ENCODE measurements around the gene ZNF226.
"Not testable (repeated sequence)": the region's sequence is repeated elsewhere in the genome, so short reads cannot be mapped to it uniquely, and the experiment has no call there.

ZNF226 gene

DNA sequence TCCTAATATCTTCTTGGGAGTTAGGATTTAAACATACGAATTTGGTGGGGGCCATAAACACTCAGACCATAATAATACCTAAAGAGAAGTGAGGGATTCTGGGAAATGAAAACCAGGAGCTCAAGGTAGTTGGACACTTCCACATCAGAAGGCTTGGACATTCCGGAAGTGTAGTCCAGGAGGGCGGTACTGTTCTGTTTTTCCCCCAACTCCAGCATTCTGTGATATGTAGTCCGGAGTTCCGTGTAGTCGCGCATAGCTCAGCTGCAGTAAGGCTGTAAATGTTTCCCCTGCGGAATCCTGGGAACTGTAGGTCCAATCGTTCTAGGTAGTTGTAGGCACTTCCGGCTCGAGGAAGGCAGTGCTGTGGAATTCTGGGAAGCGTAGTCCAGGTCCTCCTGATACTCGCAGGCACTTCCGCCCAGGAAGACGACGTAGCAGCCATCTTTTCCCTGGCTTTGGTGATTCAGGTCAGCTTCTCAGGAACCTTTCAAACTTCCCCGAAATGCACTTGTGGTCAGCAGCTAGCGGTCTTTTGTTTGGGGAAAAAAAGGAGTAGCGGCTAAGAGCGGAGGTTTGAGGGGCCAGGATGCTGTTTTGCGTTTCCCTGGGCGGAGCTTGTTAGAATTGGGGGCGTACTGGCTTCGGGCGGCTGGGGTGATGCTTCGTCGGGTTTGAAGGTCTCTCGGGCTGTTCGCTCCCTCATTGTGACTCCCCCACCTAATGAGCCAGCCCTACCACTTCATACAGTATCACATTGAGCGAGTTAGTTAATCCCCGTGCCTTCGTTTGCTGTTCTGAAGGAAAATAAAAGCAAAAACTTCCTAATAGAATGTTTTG, at the start of gene ZNF226:
Gene ZNF226, plus strand, starts transcription at position 428 of the 840 bp plus-strand sequence. CDS start 4,981 bp downstream, outside the sequence.
- peak; percentile 97 for DNase-seq

DNA sequence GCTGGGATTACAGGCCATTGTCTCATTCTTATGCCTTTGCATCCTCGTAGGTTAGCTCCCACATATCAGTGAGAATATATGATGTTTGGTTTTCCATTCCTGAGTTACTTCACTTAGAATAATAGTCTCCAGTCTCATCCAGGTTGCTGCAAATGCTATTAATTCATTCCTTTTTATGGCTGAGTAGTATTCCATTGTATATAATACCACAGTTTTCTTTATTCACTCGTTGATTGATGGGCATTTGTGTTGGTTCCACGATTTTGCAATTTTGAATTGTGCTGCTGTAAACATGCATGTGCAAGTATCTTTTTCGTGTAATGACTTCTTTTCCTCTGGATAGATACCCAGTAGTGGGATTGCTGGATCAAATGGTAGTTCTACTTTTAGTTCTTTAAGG, 43.7 kb upstream of the ZNF226 start:
- not testable (repeated sequence) for DNase-seq

DNA sequence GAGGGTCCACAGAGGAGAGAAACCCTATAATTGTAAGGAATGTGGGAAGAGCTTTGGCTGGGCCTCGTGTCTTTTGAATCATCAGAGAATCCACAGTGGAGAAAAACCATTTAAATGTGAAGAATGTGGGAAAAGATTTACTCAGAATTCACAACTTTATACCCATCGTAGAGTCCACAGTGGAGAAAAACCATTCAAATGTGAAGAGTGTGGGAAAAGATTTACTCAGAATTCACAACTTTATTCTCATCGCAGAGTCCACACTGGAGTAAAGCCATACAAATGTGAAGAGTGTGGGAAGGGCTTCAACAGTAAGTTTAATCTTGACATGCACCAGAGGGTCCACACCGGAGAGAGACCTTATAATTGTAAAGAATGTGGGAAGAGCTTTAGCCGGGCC, 32.9 kb upstream of the ZNF226 start:
- DNase-seq: no peak

DNA sequence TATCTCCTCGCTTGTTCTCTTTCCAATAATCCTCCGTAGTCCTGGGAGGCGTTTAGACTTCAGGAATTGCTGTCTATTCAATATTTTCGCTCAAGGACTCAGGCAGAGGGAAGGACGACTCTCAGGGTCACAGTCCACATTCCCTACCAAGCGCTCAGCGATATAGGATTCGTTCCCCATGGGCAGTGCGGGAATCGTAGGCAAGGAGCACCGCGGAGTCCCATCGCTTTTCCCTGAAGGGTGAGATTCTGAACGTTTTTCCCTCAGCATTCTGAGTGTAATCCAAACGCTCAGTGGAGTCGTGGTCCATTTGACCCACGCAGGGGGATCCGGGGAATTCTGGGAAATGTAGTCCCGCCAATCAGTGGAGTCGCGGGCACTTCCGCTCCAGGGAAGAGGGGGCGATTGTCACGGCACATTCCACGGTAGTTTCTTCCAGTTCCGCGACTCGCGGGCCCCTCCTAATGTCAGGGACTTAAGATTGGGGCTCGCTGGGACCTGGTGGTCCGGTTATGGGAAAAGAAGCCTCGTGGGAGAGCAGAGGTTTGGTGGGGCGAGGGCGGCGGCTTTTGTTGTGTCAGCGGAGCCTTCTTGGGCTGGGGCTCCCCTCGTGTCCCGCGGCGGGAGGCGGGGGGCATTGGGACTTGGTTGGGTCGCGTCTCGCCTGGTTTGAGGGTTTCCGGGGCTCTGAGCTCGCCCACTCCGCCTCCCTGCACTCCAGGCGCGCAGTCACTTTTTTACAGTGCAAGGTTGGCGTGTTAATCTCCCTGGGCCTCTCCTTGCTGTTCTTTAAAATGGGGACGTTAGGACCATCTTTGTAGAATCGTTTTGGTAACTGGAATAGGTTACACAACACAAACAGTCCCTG, 23.5 kb upstream of the ZNF226 start, which contains the start of gene ZNF234:
Gene ZNF234, plus strand, starts transcription at position 364 of the 868 bp plus-strand sequence. CDS start 3,079 bp downstream, outside the sequence.
- DNase-seq: peak; percentile 44

DNA sequence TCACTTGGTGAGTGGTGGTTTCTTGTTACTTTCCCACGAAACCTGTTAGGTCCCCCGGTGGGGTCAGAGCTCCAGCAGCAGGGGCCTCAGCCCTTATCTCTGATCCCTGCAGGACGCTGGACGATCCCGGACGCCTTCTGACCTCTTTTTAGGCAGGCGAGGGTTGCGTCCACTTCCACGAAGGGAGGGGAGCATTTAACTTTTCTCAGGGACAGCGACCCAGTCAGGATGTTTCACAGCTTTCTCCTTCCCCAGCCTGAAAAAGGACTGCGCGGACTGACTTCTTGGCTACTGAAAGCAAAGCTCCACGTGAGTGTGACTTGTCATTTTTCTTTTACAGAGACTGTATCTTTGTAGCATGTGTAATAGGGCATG, 22.9 kb upstream of the ZNF226 start:
- no peak for DNase-seq

DNA sequence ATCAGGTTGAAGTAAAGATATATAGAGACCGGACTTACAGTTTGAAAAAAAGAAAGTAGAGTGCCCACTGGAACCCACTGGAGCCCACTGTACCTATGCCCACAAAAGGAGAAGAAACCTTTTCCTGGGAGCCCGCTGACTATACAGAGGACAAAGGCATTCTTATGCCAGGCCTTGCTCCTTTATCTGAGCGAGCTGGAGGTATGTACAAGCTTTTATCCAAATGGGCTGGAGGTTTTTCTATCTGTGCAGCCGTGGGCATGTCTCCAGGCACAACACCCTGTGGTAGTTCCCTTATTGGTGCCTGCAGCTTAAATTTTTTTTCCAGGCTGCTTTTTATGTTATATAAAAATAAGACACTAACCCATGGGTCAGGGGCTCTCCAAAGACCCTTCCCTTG, 15.1 kb upstream of the ZNF226 start:
- DNase-seq: no peak

DNA sequence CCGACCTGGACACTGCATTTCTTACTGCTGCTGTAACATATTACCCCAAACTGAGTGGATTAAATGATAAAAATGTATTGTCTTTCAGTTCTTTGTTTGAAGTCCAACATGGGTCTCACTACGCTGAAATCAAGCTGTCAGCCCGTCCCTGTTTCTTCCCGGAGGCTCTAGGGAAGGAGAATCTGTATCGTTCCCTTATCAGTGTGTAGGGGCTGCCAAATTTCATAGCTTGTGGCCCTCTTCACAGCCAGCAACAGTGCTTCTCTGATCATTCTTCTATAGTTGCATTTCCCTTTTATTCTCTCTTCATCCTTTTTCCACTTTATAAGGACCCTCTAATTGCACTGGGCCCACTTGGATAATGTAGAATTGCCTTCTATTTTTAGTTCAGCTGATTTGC, 13.4 kb upstream of the ZNF226 start:
- no peak for DNase-seq

DNA sequence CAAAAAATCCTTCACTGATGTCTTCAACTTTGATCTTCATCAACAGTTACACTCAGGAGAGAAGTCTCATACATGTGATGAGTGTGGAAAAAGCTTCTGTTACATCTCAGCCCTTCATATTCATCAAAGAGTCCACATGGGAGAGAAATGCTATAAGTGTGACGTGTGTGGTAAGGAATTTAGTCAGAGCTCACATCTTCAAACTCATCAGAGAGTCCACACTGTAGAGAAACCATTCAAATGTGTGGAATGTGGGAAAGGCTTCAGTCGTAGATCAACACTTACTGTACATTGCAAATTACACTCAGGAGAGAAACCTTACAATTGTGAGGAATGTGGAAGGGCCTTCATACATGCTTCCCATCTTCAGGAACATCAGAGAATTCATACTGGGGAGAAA, 8.4 kb upstream of the ZNF226 start:
- no peak for DNase-seq

DNA sequence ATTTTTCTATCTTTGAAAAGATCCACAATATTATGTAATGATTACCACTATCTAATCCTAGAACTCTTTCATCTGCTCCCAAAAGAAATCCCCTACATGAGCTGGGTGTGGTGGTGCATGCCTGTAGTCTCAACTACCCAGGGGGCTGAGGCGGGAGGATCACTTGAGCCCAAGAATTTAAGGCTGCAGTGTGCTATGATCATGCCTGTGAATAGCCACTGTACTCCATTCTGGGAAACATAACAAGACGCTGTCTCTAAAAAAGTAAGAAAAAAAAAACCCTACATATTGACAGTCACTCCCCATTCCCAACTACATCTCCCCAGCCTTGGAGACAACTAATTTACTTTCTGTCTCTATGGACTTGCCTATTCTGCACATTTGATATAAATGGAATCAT, 1.1 kb upstream of the ZNF226 start:
- DNase-seq: no peak

DNA sequence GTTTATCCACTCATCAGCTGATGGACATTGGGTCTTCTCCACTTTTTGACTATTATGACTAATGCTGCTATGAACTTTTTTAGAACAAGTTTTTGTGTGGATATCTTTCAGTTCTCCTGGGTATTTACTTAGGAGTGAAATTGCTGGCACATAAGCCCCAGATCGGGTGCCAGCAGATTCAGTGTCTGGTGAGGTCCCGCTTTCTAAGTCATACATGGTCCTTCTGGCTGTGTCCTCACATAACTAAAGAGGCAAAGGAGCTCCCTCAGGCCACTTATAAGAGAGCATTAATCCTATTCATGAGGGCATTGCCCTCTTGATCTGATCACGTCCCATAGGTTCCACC, 600 bp upstream of the ZNF226 start:
- DNase-seq: no peak

DNA sequence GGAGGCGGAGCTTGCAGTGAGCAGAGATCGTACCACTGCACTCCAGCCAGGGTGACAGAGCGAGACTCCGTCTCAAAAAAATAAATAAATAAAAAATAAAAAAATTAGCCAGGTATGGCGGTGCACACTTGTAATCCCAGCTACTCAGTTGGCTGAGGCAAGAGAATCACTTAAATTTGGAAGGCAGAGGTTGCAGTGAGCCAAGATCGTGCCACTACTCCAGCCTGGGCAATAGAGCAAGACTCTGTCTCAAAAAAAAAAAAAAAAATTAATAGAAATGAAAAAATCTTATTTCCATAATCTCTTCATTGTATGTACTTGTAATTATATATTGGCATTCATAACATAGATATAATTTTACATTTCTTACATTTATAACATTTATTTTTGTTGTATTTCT, 5.8 kb downstream of the ZNF226 start:
- not testable (repeated sequence) for DNase-seq

DNA sequence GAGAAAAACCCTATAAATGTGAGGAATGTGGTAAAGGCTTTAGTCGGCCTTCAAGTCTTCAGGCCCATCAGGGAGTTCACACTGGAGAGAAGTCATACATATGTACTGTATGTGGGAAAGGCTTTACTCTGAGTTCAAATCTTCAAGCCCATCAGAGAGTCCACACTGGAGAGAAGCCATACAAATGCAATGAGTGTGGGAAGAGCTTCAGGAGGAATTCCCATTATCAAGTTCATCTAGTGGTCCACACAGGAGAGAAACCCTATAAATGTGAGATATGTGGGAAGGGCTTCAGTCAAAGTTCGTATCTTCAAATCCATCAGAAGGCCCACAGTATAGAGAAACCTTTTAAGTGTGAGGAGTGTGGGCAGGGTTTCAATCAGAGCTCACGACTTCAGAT, 11.7 kb downstream of the ZNF226 start:
- no peak for DNase-seq

DNA sequence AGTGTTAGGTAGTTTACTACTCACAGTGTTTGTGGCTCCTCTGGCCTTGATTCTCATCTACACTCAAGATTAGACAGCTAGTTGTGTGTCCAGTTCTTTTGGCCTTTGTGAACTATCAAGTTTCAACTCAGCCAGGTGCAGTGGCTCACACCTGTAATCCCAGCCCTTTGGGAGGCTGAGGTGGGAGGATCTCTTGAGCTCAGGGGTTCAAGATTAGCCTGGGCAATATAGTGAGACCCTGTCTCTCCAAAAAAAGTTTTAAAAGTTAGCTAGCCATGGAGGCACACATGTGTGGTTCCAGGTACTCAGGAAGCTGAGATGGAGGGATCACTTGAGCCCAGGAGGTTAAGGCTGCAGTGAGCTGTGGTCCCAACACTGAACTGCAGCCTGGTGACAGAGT, 16.1 kb downstream of the ZNF226 start:
- no peak for DNase-seq

DNA sequence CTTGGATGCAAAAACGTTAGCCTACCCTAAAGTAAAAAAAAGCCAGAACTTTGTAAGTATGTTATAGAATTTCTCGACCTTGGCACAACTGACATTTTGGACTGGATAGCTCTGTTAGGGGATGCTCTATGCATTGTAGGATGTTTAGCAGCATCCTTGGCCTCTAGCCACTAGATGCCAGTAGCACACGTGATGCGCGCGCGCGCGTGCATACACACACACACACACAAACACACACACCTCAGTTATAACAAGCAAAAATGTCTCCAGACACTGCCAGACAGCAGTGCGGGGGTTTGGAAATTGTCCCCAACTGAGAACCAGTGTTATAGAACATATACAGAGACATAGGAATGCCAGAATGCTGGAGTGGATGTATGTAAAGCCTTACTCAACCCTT, 17.2 kb downstream of the ZNF226 start:
- no peak for DNase-seq

DNA sequence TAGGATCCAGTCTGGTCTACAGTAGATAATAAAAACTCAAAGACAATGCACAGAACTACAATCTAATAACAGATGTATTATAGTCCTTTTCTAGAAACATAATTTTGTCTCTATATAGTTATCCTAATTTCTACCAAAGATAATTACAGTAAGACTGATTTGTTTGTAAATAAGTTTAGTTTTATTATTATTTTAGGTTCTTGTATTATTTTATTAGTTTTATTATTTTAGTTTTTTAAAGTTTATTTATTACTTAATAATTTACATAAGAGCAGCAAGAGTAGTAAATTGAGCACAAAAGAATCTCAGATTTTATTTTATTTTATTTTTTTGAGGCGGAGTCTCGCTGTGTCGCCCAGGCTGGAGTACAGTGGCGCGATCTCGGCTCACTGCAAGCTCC, 25.1 kb downstream of the ZNF226 start:
- no peak for DNase-seq

DNA sequence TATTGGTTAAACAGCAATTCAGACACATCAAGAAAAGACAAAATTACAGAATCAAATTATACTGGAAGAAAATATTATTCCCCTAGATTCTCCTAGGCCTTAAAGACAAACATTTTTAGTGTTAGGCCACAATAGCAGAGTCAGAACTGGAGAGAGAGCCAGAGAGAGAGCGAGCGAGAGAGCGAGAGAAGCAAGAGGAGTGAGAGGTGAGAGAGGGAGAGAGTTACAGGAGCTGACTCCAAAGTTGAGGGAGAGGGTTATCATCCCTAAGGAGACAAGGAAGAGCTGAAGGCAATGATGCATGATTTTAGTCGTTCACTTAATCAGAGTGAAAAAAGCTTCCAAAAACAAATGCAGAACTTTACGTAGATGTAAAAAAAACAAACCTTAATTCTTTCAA, 27.2 kb downstream of the ZNF226 start:
- no peak for DNase-seq

DNA sequence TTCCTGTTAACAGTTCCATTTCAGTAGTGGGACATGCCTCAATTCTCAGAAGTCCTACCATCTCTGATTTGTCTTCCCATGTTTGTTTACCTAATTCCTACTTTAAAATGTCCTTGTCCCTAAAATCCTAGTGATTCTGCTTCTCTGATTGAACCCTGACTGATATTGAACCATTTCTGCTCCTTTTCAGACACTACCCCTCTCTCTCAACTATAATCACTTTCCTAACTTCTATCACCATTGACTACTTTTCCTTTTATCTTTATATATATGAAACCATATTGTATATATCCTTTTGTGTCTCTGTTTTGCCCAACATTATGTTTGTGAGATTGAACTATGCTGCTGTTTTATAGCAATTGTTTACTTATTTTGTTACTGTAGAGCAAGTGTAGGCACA, 31.9 kb downstream of the ZNF226 start:
- no peak for DNase-seq

DNA sequence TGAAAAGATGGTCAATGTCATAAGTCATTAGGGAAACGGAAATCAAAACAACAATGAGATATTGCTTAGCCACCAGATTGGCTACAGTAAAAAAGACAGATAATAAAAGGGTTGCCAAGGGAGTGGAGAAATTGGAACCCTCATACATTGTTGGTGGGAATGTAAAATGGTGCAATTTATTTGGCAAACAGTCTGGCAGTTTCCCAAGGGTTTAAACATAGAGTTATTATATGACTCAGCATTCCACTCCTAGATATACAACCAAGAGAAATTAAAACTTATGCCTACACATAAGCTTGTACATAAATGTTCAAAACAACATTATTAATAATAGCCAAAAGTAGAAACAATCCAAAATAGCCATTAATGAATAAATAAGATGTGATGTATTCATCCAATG, 37.6 kb downstream of the ZNF226 start:
- DNase-seq: no peak

DNA sequence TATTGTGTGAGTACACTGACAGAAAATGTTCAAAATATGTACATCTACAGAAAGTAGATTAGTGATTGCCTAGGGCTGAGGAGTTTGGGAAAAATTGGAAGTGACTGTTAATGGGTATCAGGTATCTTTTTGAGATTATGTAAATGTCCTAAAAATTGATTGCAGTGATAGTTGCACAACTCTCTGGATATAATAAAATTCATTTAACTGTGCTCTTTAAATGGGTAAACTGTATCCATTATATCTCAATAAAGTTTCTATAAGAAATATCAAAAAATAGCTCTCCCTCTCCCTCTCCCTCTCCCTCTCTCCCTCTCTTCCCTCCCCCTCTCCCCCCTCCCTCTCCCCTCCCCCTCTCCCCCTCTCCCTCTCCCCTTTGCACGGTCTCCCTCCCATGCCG, 38.1 kb downstream of the ZNF226 start:
- no peak for DNase-seq

DNA sequence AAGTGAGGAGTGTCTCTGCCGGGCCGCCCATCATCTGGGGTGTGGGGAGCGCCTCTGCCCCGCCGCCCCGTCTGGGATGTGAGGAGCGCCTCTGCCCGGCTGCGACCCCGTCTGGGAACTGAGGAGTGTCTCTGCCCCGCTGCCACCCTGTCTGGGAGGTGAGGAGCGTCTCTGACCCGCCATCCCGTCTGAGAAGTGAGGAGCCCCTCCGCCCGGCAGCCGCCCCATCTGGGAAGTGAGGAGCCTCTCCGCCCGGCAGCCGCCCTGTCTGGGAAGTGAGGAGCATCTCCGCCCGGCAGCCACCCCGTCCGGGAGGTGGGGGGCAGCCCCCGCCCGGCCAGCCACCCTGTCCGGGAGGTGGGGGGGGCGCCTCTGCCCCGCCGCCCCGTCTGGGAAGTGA, 39.0 kb downstream of the ZNF226 start:
- not testable (repeated sequence) for DNase-seq

DNA sequence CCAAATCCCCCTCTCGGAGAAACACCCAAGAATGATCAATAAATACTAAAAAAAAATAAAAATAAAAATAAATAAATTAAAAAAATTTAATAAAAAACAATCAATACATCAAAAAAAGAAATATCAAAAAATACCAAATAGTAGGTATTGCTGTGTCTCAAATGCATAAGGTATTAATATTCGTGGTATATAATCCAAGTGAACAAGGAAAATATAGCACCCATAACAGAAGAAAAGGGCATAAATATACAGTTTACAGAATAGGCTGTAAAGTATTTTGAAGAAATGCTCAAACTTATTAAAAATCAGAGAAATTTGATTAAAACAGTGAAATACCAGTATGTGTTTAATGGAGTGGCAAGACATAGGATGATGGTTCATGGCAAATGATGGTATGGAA, 39.9 kb downstream of the ZNF226 start:
- no peak for DNase-seq

DNA sequence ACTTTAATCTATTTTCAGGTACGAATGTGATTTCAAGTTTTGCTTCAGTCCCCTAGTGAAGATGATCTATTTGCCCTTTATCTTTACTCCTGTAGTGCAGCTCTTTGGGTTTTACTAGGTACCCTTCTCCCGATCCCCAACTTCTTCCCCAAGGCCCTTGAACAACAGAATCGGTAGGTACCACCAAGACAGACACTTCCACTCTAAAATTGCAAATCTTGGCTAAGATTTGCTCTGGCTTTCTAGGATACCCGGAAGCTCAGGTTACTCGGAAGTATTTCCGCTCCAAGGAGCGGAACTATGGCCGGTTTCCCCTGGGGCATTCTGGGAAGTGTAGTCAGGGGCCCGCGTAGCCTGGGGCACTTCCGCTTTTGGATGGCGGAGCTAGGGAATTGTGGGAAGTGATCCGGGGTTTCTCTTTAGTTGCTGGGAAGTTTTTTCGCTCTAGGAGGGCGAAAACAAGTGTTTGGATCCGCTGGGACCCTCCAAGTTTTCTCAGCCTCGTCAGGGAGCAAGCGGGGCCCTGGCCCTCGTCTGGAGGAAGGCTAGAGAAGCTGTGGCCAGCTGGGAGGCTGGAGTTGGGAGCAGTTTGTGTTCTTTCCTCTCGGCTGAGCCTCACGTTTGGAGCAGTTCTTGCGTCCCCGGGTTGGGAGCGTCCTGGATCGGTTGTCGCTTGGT, 42.4 kb downstream of the ZNF226 start:
- peak; percentile 91 for DNase-seq

DNA sequence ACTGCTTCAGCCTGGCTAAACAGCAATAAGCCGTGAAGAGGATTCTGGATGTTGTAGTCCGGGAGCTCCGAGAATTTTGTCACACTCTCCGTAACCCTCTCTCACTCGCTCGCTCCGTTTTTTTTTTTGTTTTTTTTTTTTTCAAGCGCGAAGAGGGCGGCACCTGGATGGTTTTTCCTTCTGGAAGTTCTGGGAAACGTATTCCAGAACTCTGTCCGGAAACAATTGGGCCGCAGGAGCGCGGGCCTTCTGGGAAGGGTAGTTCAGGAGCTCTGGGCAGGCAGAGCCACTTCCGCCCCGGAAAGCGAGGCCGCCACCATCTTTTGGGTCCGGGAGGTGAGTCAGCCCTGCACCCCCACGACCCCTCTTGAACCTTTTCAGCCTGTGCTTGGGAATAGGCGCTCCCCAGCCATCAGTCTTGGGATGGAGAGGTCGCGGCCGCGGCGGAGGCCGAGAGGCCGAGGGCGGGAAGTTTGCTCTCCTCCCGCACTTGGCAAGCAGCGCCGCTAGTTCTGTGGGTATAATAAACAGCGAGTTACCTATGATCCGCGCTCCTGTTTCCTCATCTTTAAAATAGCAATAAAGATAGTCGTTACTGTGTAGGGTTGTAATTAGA, 47.5 kb downstream of the ZNF226 start, which contains the start of gene ZNF227:
Gene ZNF227, plus strand, starts transcription at position 283 of the 616 bp plus-strand sequence. CDS start 5,261 bp downstream, outside the sequence.
- peak; percentile 84 for DNase-seq

Measured in NCI-H2227 treated with DMSO at 0.1 percent for 48 hours (cell line).